ENCODE data around the gene KCNT2. TPM values are rescaled to one million over a fixed set of nuclear protein-coding genes. Genes with fewer than 3 reads are reported as not detected.
A peak's percentile ranks its signal among the peaks of the same experiment; 100 is the strongest.

KCNT2 gene
- total and polyA plus RNA-seq, 9 donors = 4.8 to 10.6 (median 8.4) TPM

GRCh38 chr1:196259316-196259715 is 348.9 kb downstream of the KCNT2 start:
- no peaks in the 10 kb centered on the region for H3K9me3 ChIP-seq (replicated peaks; ENCODE audit: control insufficient read depth, low read depth, low read length)
- H3K36me3 ChIP-seq (ENCODE audit: control insufficient read depth, insufficient read depth, low read length) = peaks cover 2% of the 10 kb centered on the region
- no peak overlapping the region for H3K4me3 ChIP-seq (ENCODE audit: low read length)
- no peaks in the 10 kb centered on the region for H3K4me1 ChIP-seq (ENCODE audit: control insufficient read depth, insufficient read depth, low read length)
- DNase-seq = peak; percentile 32
- H3K27me3 ChIP-seq (ENCODE audit: control insufficient read depth, insufficient read depth, low read length) = no peaks in the 10 kb centered on the region
- no peak overlapping the region for H3K27ac ChIP-seq (ENCODE audit: low read length)
- WGBS (ENCODE audit: insufficient coverage) = no CpG with 5 or more reads among the region's 2 CpGs

GRCh38 chr1:196255762-196256161 is 352.5 kb downstream of the KCNT2 start:
- no peak overlapping the region for H3K27ac ChIP-seq (ENCODE audit: low read length)
- no peak overlapping the region for H3K4me3 ChIP-seq (ENCODE audit: low read length)
- H3K36me3 ChIP-seq (ENCODE audit: control insufficient read depth, insufficient read depth, low read length) = peaks cover 2% of the 10 kb centered on the region
- no peaks in the 10 kb centered on the region for H3K4me1 ChIP-seq (ENCODE audit: control insufficient read depth, insufficient read depth, low read length)
- no peaks in the 10 kb centered on the region for H3K27me3 ChIP-seq (ENCODE audit: control insufficient read depth, insufficient read depth, low read length)
- no peaks in the 10 kb centered on the region for H3K9me3 ChIP-seq (replicated peaks; ENCODE audit: control insufficient read depth, low read depth, low read length)
- DNase-seq = no peak

- Histone ChIP-seq H3K36me3 (ENCODE audit: control insufficient read depth, insufficient read depth, low read length) (peaks cover 2% of the 10 kb centered on the region), H3K4me3 (ENCODE audit: low read length) (no peak overlapping the region), H3K4me1 (ENCODE audit: control insufficient read depth, insufficient read depth, low read length) (no peaks in the 10 kb centered on the region), H3K27ac (ENCODE audit: low read length) (no peak overlapping the region), H3K27me3 (ENCODE audit: control insufficient read depth, insufficient read depth, low read length) (no peaks in the 10 kb centered on the region), H3K9me3 (replicated peaks; ENCODE audit: control insufficient read depth, low read depth, low read length) (no peaks in the 10 kb centered on the region)
- DNase-seq = no peak
Measured at GRCh38 chr1:196229546-196229945, 378.7 kb downstream of the KCNT2 start.

- 80% methylated on average over 1 of the region's 2 CpGs for WGBS (ENCODE audit: insufficient coverage)
- Histone ChIP-seq H3K4me1 (ENCODE audit: control insufficient read depth, insufficient read depth, low read length) (no peaks in the 10 kb centered on the region), H3K9me3 (replicated peaks; ENCODE audit: control insufficient read depth, low read depth, low read length) (no peaks in the 10 kb centered on the region), H3K27me3 (ENCODE audit: control insufficient read depth, insufficient read depth, low read length) (no peaks in the 10 kb centered on the region), H3K4me3 (ENCODE audit: low read length) (no peak overlapping the region), H3K27ac (ENCODE audit: low read length) (no peak overlapping the region), H3K36me3 (ENCODE audit: control insufficient read depth, insufficient read depth, low read length) (no peaks in the 10 kb centered on the region)
- no peak for DNase-seq
Measured at GRCh38 chr1:196214866-196215265, 393.4 kb downstream of the KCNT2 start.

- Histone ChIP-seq H3K9me3 (replicated peaks; ENCODE audit: control insufficient read depth, low read depth, low read length) (no peaks in the 10 kb centered on the region), H3K4me3 (ENCODE audit: low read length) (no peak overlapping the region), H3K27me3 (ENCODE audit: control insufficient read depth, insufficient read depth, low read length) (no peaks in the 10 kb centered on the region), H3K4me1 (ENCODE audit: control insufficient read depth, insufficient read depth, low read length) (no peaks in the 10 kb centered on the region), H3K36me3 (ENCODE audit: control insufficient read depth, insufficient read depth, low read length) (no peaks in the 10 kb centered on the region), H3K27ac (ENCODE audit: low read length) (no peak overlapping the region)
- WGBS (ENCODE audit: insufficient coverage) = 60% methylated on average over 1 of the region's 2 CpGs
- peak; percentile 32 for DNase-seq
Measured at GRCh38 chr1:196209983-196210382, 398.3 kb downstream of the KCNT2 start.

GRCh38 chr1:196209265-196209664 is 399.0 kb downstream of the KCNT2 start:
- no peaks in the 10 kb centered on the region for H3K36me3 ChIP-seq (ENCODE audit: control insufficient read depth, insufficient read depth, low read length)

GRCh38 chr1:196207612-196208217 is 400.5 kb downstream of the KCNT2 start:
- no peak for DNase-seq
- no peak overlapping the region for H3K27ac ChIP-seq (ENCODE audit: low read length)
- no peaks in the 10 kb centered on the region for H3K36me3 ChIP-seq (ENCODE audit: control insufficient read depth, insufficient read depth, low read length)
- no peak overlapping the region for H3K4me3 ChIP-seq (ENCODE audit: low read length)
- no peaks in the 10 kb centered on the region for H3K4me1 ChIP-seq (ENCODE audit: control insufficient read depth, insufficient read depth, low read length)
- 88% methylated on average over 1 of the region's 3 CpGs for WGBS (ENCODE audit: insufficient coverage)
- H3K9me3 ChIP-seq (replicated peaks; ENCODE audit: control insufficient read depth, low read depth, low read length) = no peaks in the 10 kb centered on the region
- H3K27me3 ChIP-seq (ENCODE audit: control insufficient read depth, insufficient read depth, low read length) = no peaks in the 10 kb centered on the region

More at GRCh38 chr1:196209265-196209664, 399.0 kb downstream of the KCNT2 start:
- DNase-seq = peak; percentile 7
- WGBS (ENCODE audit: insufficient coverage) = no CpG with 5 or more reads among the region's 3 CpGs
- Histone ChIP-seq H3K9me3 (replicated peaks; ENCODE audit: control insufficient read depth, low read depth, low read length) (no peaks in the 10 kb centered on the region), H3K4me3 (ENCODE audit: low read length) (no peak overlapping the region), H3K27ac (ENCODE audit: low read length) (no peak overlapping the region), H3K27me3 (ENCODE audit: control insufficient read depth, insufficient read depth, low read length) (no peaks in the 10 kb centered on the region), H3K4me1 (ENCODE audit: control insufficient read depth, insufficient read depth, low read length) (no peaks in the 10 kb centered on the region)

GRCh38 chr1:196205882-196206281 is 402.4 kb downstream of the KCNT2 start:
- no CpG with 5 or more reads among the region's 2 CpGs for WGBS (ENCODE audit: insufficient coverage)
- no peaks in the 10 kb centered on the region for H3K27me3 ChIP-seq (ENCODE audit: control insufficient read depth, insufficient read depth, low read length)

GRCh38 chr1:196196486-196196885 is 411.8 kb downstream of the KCNT2 start:
- no peak overlapping the region for H3K4me3 ChIP-seq (ENCODE audit: low read length)
- no peak for DNase-seq
- no peaks in the 10 kb centered on the region for H3K36me3 ChIP-seq (ENCODE audit: control insufficient read depth, insufficient read depth, low read length)
- no CpG with 5 or more reads among the region's 1 CpG for WGBS (ENCODE audit: insufficient coverage)
- H3K4me1 ChIP-seq (ENCODE audit: control insufficient read depth, insufficient read depth, low read length) = no peaks in the 10 kb centered on the region
- H3K9me3 ChIP-seq (replicated peaks; ENCODE audit: control insufficient read depth, low read depth, low read length) = no peaks in the 10 kb centered on the region
- no peak overlapping the region for H3K27ac ChIP-seq (ENCODE audit: low read length)
- no peaks in the 10 kb centered on the region for H3K27me3 ChIP-seq (ENCODE audit: control insufficient read depth, insufficient read depth, low read length)

More at GRCh38 chr1:196205882-196206281, 402.4 kb downstream of the KCNT2 start:
- Histone ChIP-seq H3K4me1 (ENCODE audit: control insufficient read depth, insufficient read depth, low read length) (no peaks in the 10 kb centered on the region), H3K9me3 (replicated peaks; ENCODE audit: control insufficient read depth, low read depth, low read length) (no peaks in the 10 kb centered on the region), H3K27ac (ENCODE audit: low read length) (no peak overlapping the region), H3K36me3 (ENCODE audit: control insufficient read depth, insufficient read depth, low read length) (no peaks in the 10 kb centered on the region), H3K4me3 (ENCODE audit: low read length) (no peak overlapping the region)
- no peak for DNase-seq

GRCh38 chr1:196193896-196194559 is 414.2 kb downstream of the KCNT2 start:
- no peaks in the 10 kb centered on the region for H3K27me3 ChIP-seq (ENCODE audit: control insufficient read depth, insufficient read depth, low read length)
- no peaks in the 10 kb centered on the region for H3K9me3 ChIP-seq (replicated peaks; ENCODE audit: control insufficient read depth, low read depth, low read length)
- H3K4me3 ChIP-seq (ENCODE audit: low read length) = no peak overlapping the region
- no peak overlapping the region for H3K27ac ChIP-seq (ENCODE audit: low read length)
- no peaks in the 10 kb centered on the region for H3K4me1 ChIP-seq (ENCODE audit: control insufficient read depth, insufficient read depth, low read length)
- no peak for DNase-seq
- no CpG with 5 or more reads among the region's 3 CpGs for WGBS (ENCODE audit: insufficient coverage)
- no peaks in the 10 kb centered on the region for H3K36me3 ChIP-seq (ENCODE audit: control insufficient read depth, insufficient read depth, low read length)

Data from muscle of leg (tissue), 11 donors.